Chondrocyte (in vitro differentiated cells): Measurements from ENCODE around the gene PM20D2. TPM values are rescaled to one million over a fixed set of nuclear protein-coding genes. Genes with fewer than 3 reads are reported as not detected.
A peak's percentile ranks its signal among the peaks of the same experiment; 100 is the strongest.

ENCODE experiments used
- DNase-seq: peaks from one replicate; pipeline ENCODE4 v3.0.0; 2021; ENCODE audit warnings: mixed read lengths, low spot score
- H3K27ac Mint-ChIP-seq: one replicate; pipeline ENCODE4 v1.8.0; 2021; ENCODE audit warnings: mild to moderate bottlenecking, moderate library complexity, mixed read lengths; ENCODE audit not compliant: unreplicated experiment
- H3K27me3 Mint-ChIP-seq: 2 replicates; pipeline ENCODE4 v1.8.0; 2021; ENCODE audit warnings: low read depth, mixed read lengths
- H3K36me3 Mint-ChIP-seq: 2 replicates; pipeline ENCODE4 v1.8.0; 2021; ENCODE audit warnings: low read depth, mixed read lengths
- H3K4me1 Mint-ChIP-seq: 2 replicates; pipeline ENCODE4 v1.8.0; 2021; ENCODE audit warnings: low read depth, mild to moderate bottlenecking, mixed read lengths
- H3K4me3 Mint-ChIP-seq: one replicate; pipeline ENCODE4 v1.8.0; 2021; ENCODE audit warnings: mild to moderate bottlenecking, moderate library complexity, mixed read lengths; ENCODE audit not compliant: unreplicated experiment
- H3K9me3 Mint-ChIP-seq: 2 replicates; pipeline ENCODE4 v1.8.0; 2021; ENCODE audit warnings: low read depth, mixed read lengths
- CTCF ChIP-seq: fragments of 200-600 bp; sonication (generic); IDR thresholded peaks from 2 replicates; pipeline ENCODE4 v1.5.0; 2021; ENCODE audit warnings: antibody characterized with exemption, mild to moderate bottlenecking, moderate library complexity
- long read RNA-seq: library from polyadenylated mRNA; stranded (forward); transcript quantifications from one replicate; pipeline ENCODE4 v2.0.0, GENCODE V29; 2021
- total RNA-seq: library from RNA; stranded (reverse); gene quantifications from 3 replicates; pipeline ENCODE4 v1.2.1, GENCODE V29; 2021

The PM20D2 gene
- 6.2 to 9.8 TPM (median 6.3 TPM) in 3 replicates for total RNA-seq
- long read RNA-seq, full-length matches to known transcripts = 7 of 17 reads
- long read RNA-seq, partial matches to known transcripts = 2 of 17 reads
- long read RNA-seq, other reads (novel, unspliced or antisense) = 8 of 17 reads

GRCh38 chr6:89145956-89146717 lies at the start of gene PM20D2:
PM20D2 (plus strand) TSS chr6:89146055; CDS start chr6:89146145, 90 bp downstream.
- Mint-ChIP-seq H3K9me3 (no peaks in the 10 kb centered on the region), H3K27me3 (no peaks in the 10 kb centered on the region), H3K27ac (peak within 1 kb of the TSS; percentile 66), H3K4me3 (peak within 1 kb of the TSS; percentile 74), H3K36me3 (peaks cover 1% of the 10 kb centered on the region), H3K4me1 (peaks cover 52% of the 10 kb centered on the region)
- no peak for DNase-seq
- TF ChIP-seq CTCF = no peak

- Mint-ChIP-seq H3K9me3 (no peaks in the 10 kb centered on the region), H3K27me3 (no peaks in the 10 kb centered on the region), H3K27ac (no peak overlapping the region), H3K4me1 (peaks cover 9% of the 10 kb centered on the region), H3K4me3 (no peak overlapping the region), H3K36me3 (peaks cover 1% of the 10 kb centered on the region)
- DNase-seq = no peak
- no peak for TF ChIP-seq CTCF
Observed at GRCh38 chr6:89098461-89098860, 47.4 kb upstream of the PM20D2 start.

- no peaks in the 10 kb centered on the region for H3K27me3 Mint-ChIP-seq
- H3K4me1 Mint-ChIP-seq = peaks cover 9% of the 10 kb centered on the region
- H3K4me3 Mint-ChIP-seq = no peak overlapping the region
- no peak for DNase-seq
- H3K9me3 Mint-ChIP-seq = no peaks in the 10 kb centered on the region
- peak overlapping the region; percentile 17 for H3K27ac Mint-ChIP-seq
- no peak for TF ChIP-seq CTCF
- peaks cover 3% of the 10 kb centered on the region for H3K36me3 Mint-ChIP-seq
Observed at GRCh38 chr6:89100114-89100513, 45.7 kb upstream of the PM20D2 start.

GRCh38 chr6:89110284-89110683 lies 35.6 kb upstream of the PM20D2 start:
- Mint-ChIP-seq H3K4me1 (no peaks in the 10 kb centered on the region), H3K27ac (no peak overlapping the region), H3K27me3 (no peaks in the 10 kb centered on the region), H3K36me3 (peaks cover under 1% of the 10 kb centered on the region), H3K4me3 (no peak overlapping the region), H3K9me3 (no peaks in the 10 kb centered on the region)
- TF ChIP-seq CTCF = no peak
- DNase-seq = no peak

GRCh38 chr6:89111933-89112332 lies 33.9 kb upstream of the PM20D2 start:
- H3K27ac Mint-ChIP-seq = no peak overlapping the region
- H3K4me3 Mint-ChIP-seq = no peak overlapping the region
- H3K27me3 Mint-ChIP-seq = no peaks in the 10 kb centered on the region
- H3K36me3 Mint-ChIP-seq = no peaks in the 10 kb centered on the region
- peaks cover 8% of the 10 kb centered on the region for H3K4me1 Mint-ChIP-seq
- no peak for DNase-seq
- TF ChIP-seq CTCF = no peak
- no peaks in the 10 kb centered on the region for H3K9me3 Mint-ChIP-seq
